Measurements from ENCODE around the gene TBRG1.

TBRG1 gene

DNA sequence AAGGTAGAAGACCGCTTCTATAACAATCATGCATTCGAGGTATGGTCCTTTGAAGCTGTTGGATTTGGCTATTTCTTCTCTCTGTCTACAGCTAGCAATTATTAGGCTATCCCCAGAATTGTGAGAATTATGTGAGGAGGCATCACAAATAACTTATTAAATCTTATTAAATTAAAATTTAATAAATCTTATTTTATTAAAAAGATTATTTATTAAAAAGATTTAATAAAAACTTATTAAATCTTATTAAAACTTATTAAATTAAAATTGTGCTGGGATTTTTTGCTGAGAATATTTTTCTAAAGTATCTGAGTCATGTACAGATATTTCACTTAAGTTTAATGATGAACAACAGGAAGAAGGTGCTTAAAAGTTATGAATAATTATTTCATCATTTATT lies 58.8 kb downstream of the TBRG1 start:
- no peak overlapping the region for H3K27ac ChIP-seq
- no peaks in the 10 kb centered on the region for H4K20me1 ChIP-seq (ENCODE audit: insufficient read depth)
- no peaks in the 10 kb centered on the region for H3K27me3 ChIP-seq (ENCODE audit: insufficient read depth, low read depth)
- no peaks in the 10 kb centered on the region for H3K79me2 ChIP-seq (ENCODE audit: insufficient read depth, low read depth)
- no peaks in the 10 kb centered on the region for H3K36me3 ChIP-seq (ENCODE audit: insufficient read depth)
- no peaks in the 10 kb centered on the region for H3K4me1 ChIP-seq (ENCODE audit: low read depth, poor library complexity, severe bottlenecking)
- H3K4me3 ChIP-seq (IDR thresholded peaks at IDR 0.05; ENCODE audit: insufficient read depth, low read depth, low read length), result no peak overlapping the region
- no peak overlapping the region for H2AFZ ChIP-seq (ENCODE audit: low read depth)
- H3K9ac ChIP-seq, result no peak overlapping the region
- H3K4me2 ChIP-seq, result no peak overlapping the region
- TF ChIP-seq CTCF (conservative IDR thresholded peaks at IDR 0.05; ENCODE audit: low read depth, low read length), result no peak

DNA sequence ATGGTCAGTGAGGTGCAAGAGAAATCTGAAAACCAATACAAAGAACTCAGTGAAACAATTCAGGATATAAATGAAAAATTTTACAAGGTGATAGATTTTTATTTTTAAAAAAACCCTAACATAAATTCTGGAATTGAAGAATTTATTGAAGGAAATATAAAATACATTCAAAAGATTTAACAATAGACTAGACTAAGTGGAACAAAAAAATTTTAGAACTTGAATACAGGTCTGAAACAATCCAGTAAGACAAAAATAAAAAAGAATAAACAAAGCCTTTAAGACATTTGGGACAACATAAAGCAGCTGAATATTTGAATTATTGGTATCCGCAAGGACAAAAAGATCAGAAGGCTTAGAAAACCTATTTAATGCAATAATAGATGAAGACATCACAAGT lies 59.8 kb downstream of the TBRG1 start:
- no peaks in the 10 kb centered on the region for H3K4me1 ChIP-seq (ENCODE audit: low read depth, poor library complexity, severe bottlenecking)
- H3K4me3 ChIP-seq (IDR thresholded peaks at IDR 0.05; ENCODE audit: insufficient read depth, low read depth, low read length), result no peak overlapping the region
- no peak overlapping the region for H3K27ac ChIP-seq
- no peak overlapping the region for H2AFZ ChIP-seq (ENCODE audit: low read depth)
- no peaks in the 10 kb centered on the region for H4K20me1 ChIP-seq (ENCODE audit: insufficient read depth)
- H3K9ac ChIP-seq, result no peak overlapping the region
- H3K79me2 ChIP-seq (ENCODE audit: insufficient read depth, low read depth), result no peaks in the 10 kb centered on the region
- H3K36me3 ChIP-seq (ENCODE audit: insufficient read depth), result no peaks in the 10 kb centered on the region
- H3K4me2 ChIP-seq, result no peak overlapping the region
- no peaks in the 10 kb centered on the region for H3K27me3 ChIP-seq (ENCODE audit: insufficient read depth, low read depth)
- TF ChIP-seq CTCF (conservative IDR thresholded peaks at IDR 0.05; ENCODE audit: low read depth, low read length), result no peak

All from KMS-11 (cell line).